ENCODE results near the gene ATP11B. TPM values are rescaled to one million over a fixed set of nuclear protein-coding genes. Genes with fewer than 3 reads are reported as not detected.

Gene ATP11B
- total and polyA plus RNA-seq, 2 experiments from 2014 or later, result 5.8 to 24.7 TPM

Other genes starting within 250 kb of the ATP11B start
- gene DCUN1D1, start 187.0 kb downstream of the ATP11B start, total RNA-seq (2014; rRNA removed; shearing (Covaris generic)), result 53.5 and 64.8 TPM in 2 replicates
- gene DCUN1D1, start 187.0 kb downstream of the ATP11B start, polyA plus RNA-seq (2016; fragmentation: Nextera tagmentation; extraction: Ambion mirVana), result 26.8 and 29.5 TPM in 2 replicates